Heart left ventricle (tissue), 13 donors: ENCODE results near the gene GALNT5.

ENCODE experiments used
- CTCF ChIP-seq, 12 donors: fragments of 200-600 bp; sonication (generic) in 4 of 12; IDR thresholded peaks; one replicate each; pipeline versions ENCODE4 v1.5.0 to v1.8.0; 2018 to 2022; ENCODE audit warnings: antibody characterized with exemption in 12 of 12, mild to moderate bottlenecking in 5 of 12
- POLR2A ChIP-seq, 2 donors: fragments of 450-650 bp; IDR thresholded peaks; one replicate each; pipeline ENCODE4 v1.6.1; 2017; ENCODE audit warnings: antibody characterized with exemption in 2 of 2, mild to moderate bottlenecking in 2 of 2, moderate library complexity in 2 of 2
- donor health status: ischemic (EF 13 %, LVEDD 7.1; RV severe dilation, severe dysfunction).
- donor health status: DM: no; HTN: yes; CAD: no.
- donor health status: DM: no; HTN: no; CAD: no.
- donor health status: ischemic (EF 25% LVEDD 6.9; RV normal size, moderate dysfunction).
- donor health status: ischemic (EF 25% LVEDD 5.7; RV mildly dilated, moderate dysfunction).
- donor health status: ischemic (EF 35%, LVEDD 5.7; RV mildly dilated, moderate dysfunction).
- donor health status: nonischemic (EF 11% LVEDD 7.7; RV severe dilation, severe dysfunction).
- donor health status: DM: yes; HTN: yes; CAD: no.
- donor health status: PGD.
- donor health status: ischemic (EF 29% LVEDD 5.4; RV normal size, mild dysfunction).
- donor health status: nonischemic (EF 23%, LVEDD 6.1; RV moderate dilation, normal function).

- no peak for TF ChIP-seq CTCF (IDR thresholded peaks at IDR 0.05)
- no peak for TF ChIP-seq POLR2A (IDR thresholded peaks at IDR 0.05)
Observed at GRCh38 chr2:157333304-157334047, 76.0 kb downstream of the GALNT5 start.
